Stimulated activated CD8-positive, alpha-beta memory T cell treated with anti-CD3 and anti-CD28 coated beads, Interleukin-4, amount 100 ng/mL, for 1 hour (primary cell): ENCODE results near the gene RNF225.
"Not testable (repeated sequence)": the region's sequence is repeated elsewhere in the genome, so short reads cannot be mapped to it uniquely, and the experiment has no call there.

Experiments
- DNase-seq, 2 donors: peaks; one replicate each; pipeline ENCODE4 v3.0.0-alpha.2; 2020; ENCODE audit warnings: low read depth in 2 of 2, low spot score in 1 of 2

RNF225 gene

GRCh38 chr19:58361900-58362271 is 33.6 kb upstream of the RNF225 start:
- DNase-seq = no peak

GRCh38 chr19:58362272-58362994 is 33.0 kb upstream of the RNF225 start, which contains the start of gene ZNF497:
Gene ZNF497 (minus strand): TSS chr19:58362751. CDS start chr19:58357635, 5,116 bp downstream.
- DNase-seq = peak; percentile 88 to 95

- no peak for DNase-seq
These were observed 31.3 kb upstream of the RNF225 start for GRCh38 chr19:58364146-58364545.

GRCh38 chr19:58366585-58367430 is 28.6 kb upstream of the RNF225 start:
- no peak for DNase-seq

GRCh38 chr19:58367698-58368454 is 27.6 kb upstream of the RNF225 start:
- DNase-seq = no peak

- no peak for DNase-seq
These were observed 26.7 kb upstream of the RNF225 start for GRCh38 chr19:58368561-58369360.

- DNase-seq = no peak
These were observed 22.9 kb upstream of the RNF225 start for GRCh38 chr19:58372311-58373133.

- no peak for DNase-seq
These were observed 21.3 kb upstream of the RNF225 start for GRCh38 chr19:58374200-58374599.

GRCh38 chr19:58376724-58377123 is 18.7 kb upstream of the RNF225 start:
- not testable (repeated sequence) for DNase-seq

GRCh38 chr19:58379246-58379645 is 16.2 kb upstream of the RNF225 start:
- DNase-seq = no peak

GRCh38 chr19:58380037-58380661 is 15.3 kb upstream of the RNF225 start:
- no peak for DNase-seq

- peak; percentile 81 to 96 for DNase-seq
These were observed 14.6 kb upstream of the RNF225 start, which contains the start of gene ZNF837 for GRCh38 chr19:58380662-58381459. Gene ZNF837 (minus strand): TSS chr19:58381030. CDS start chr19:58369332, 11,698 bp downstream.

GRCh38 chr19:58381460-58382212 is 13.8 kb upstream of the RNF225 start:
- DNase-seq = no peak

GRCh38 chr19:58382997-58383603 is 12.4 kb upstream of the RNF225 start:
- DNase-seq = no peak

- no peak for DNase-seq
These were observed 10.1 kb upstream of the RNF225 start for GRCh38 chr19:58385313-58385890.

- no peak for DNase-seq
These were observed 9.4 kb upstream of the RNF225 start for GRCh38 chr19:58385891-58386575.
